ENCODE results near the gene TRAF3IP3. TPM values are rescaled to one million over a fixed set of nuclear protein-coding genes. Genes with fewer than 3 reads are reported as not detected.

The TRAF3IP3 gene
- total and polyA plus RNA-seq, 2 of the 13 experiments (the other 11 are each of a cell fraction or from before 2014, with no cell fraction given), result not detected

- TF ChIP-seq, protein P1, sequence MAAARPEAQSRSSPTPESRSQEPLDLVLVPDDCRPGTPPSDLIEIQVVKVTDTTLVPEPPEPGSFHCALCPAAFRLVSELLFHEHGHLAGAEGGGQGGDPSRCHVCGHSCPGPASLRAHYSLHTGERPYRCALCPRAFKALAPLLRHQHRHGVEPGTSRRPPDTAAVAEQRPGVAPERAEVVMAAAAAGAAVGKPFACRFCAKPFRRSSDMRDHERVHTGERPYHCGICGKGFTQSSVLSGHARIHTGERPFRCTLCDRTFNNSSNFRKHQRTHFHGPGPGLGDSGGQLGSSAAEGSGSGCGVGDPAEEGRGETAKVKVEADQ (CRISPR knock-in tag; IDR thresholded peaks at IDR 0.05; ENCODE audit: borderline replicate concordance), result no peak
- no peak for TF ChIP-seq NR2F1 (CRISPR knock-in tag; IDR thresholded peaks at IDR 0.05)
- TF ChIP-seq FOXA1 (IDR thresholded peaks at IDR 0.05), result no peak
- TF ChIP-seq FOXA1 (CRISPR knock-in tag; IDR thresholded peaks at IDR 0.05), result peak; percentile 62
- TF ChIP-seq GLMP (CRISPR knock-in tag; IDR thresholded peaks at IDR 0.05; ENCODE audit: borderline replicate concordance), result no peak
- no peak for TF ChIP-seq IRX3 (CRISPR knock-in tag; IDR thresholded peaks at IDR 0.05; ENCODE audit: borderline replicate concordance, low read depth)
- TF ChIP-seq NFKB2 (CRISPR knock-in tag; IDR thresholded peaks at IDR 0.05; ENCODE audit: borderline replicate concordance), result peak; percentile 27; the same call in 1 of the 2 replicates
- TF ChIP-seq, protein P2, sequence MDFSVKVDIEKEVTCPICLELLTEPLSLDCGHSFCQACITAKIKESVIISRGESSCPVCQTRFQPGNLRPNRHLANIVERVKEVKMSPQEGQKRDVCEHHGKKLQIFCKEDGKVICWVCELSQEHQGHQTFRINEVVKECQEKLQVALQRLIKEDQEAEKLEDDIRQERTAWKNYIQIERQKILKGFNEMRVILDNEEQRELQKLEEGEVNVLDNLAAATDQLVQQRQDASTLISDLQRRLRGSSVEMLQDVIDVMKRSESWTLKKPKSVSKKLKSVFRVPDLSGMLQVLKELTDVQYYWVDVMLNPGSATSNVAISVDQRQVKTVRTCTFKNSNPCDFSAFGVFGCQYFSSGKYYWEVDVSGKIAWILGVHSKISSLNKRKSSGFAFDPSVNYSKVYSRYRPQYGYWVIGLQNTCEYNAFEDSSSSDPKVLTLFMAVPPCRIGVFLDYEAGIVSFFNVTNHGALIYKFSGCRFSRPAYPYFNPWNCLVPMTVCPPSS (IDR thresholded peaks at IDR 0.05), result no peak
- TF ChIP-seq ZNF124 (CRISPR knock-in tag; IDR thresholded peaks at IDR 0.05), result peak; percentile 37; the same call in 1 of the 2 replicates
- no peak for TF ChIP-seq HMGA1 (CRISPR knock-in tag; conservative IDR thresholded peaks at IDR 0.05)
- peak; percentile 92 for TF ChIP-seq ZNF687 (CRISPR knock-in tag; IDR thresholded peaks at IDR 0.05)
- no peak for TF ChIP-seq CREB1 (IDR thresholded peaks at IDR 0.05)
- peak; percentile 84 for TF ChIP-seq CREB1 (CRISPR knock-in tag; IDR thresholded peaks at IDR 0.05)
- TF ChIP-seq TEF (CRISPR knock-in tag; IDR thresholded peaks at IDR 0.05), result no peak
- no peak for TF ChIP-seq ZSCAN22 (CRISPR knock-in tag; IDR thresholded peaks at IDR 0.05)
- TF ChIP-seq ZNF253 (CRISPR knock-in tag; IDR thresholded peaks at IDR 0.05; ENCODE audit: borderline replicate concordance), result peak; percentile 66; the same call in 1 of the 2 replicates
- peak; percentile 70; the same call in 1 of the 2 replicates for TF ChIP-seq KMT2A (CRISPR knock-in tag; IDR thresholded peaks at IDR 0.05)
- TF ChIP-seq, protein P3, sequence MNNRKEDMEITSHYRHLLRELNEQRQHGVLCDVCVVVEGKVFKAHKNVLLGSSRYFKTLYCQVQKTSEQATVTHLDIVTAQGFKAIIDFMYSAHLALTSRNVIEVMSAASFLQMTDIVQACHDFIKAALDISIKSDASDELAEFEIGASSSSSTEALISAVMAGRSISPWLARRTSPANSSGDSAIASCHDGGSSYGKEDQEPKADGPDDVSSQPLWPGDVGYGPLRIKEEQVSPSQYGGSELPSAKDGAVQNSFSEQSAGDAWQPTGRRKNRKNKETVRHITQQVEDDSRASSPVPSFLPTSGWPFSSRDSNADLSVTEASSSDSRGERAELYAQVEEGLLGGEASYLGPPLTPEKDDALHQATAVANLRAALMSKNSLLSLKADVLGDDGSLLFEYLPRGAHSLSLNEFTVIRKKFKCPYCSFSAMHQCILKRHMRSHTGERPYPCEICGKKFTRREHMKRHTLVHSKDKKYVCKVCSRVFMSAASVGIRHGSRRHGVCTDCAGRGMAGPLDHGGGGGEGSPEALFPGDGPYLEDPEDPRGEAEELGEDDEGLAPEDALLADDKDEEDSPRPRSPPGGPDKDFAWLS (CRISPR knock-in tag; IDR thresholded peaks at IDR 0.05; ENCODE audit: borderline replicate concordance), result no peak
- peak; percentile 70 for TF ChIP-seq GATAD2A (CRISPR knock-in tag; IDR thresholded peaks at IDR 0.05)
These were observed 71.8 kb downstream of the TRAF3IP3 start, which contains the start of gene UTP25 (continued) for GRCh38 chr1:209827384-209828262.

Data from HepG2 (cell line).